DOHH2 (cell line): ENCODE measurements around the gene SLC35F6.

Source experiments
- CTCF ChIP-seq: fragments of 200-600 bp; sonication (generic); IDR thresholded peaks from one replicate; pipeline ENCODE4 v1.5.1; 2014; ENCODE audit warnings: antibody characterized with exemption, mild to moderate bottlenecking, low read depth, low read length; ENCODE audit not compliant: poor library complexity, severe bottlenecking
- EZH2phosphoT487 ChIP-seq: fragments of 200-600 bp; sonication (generic); IDR thresholded peaks from 2 replicates; pipeline ENCODE4 v1.6.1; 2017; ENCODE audit warnings: borderline replicate concordance, mild to moderate bottlenecking, antibody characterized with exemption, low read length, moderate library complexity, mixed read lengths

GRCh38 chr2:26720322-26721114, 43.6 kb upstream of the SLC35F6 start:
- TF ChIP-seq CTCF (no peak), EZH2phosphoT487 (no peak)
